Measurements from ENCODE around the gene IKBKG. TPM values are rescaled to one million over a fixed set of nuclear protein-coding genes. Genes with fewer than 3 reads are reported as not detected.
A peak's percentile ranks its signal among the peaks of the same experiment; 100 is the strongest.

The IKBKG gene
- total and polyA plus RNA-seq, 2 of the 8 experiments (the other 6 are each of a cell fraction or from before 2014, with no cell fraction given): 17.5 to 18.1 TPM

GRCh38 chrX:154534526-154535322, 12.7 kb upstream of the IKBKG start (continued):
- no peak for TF ChIP-seq KDM4A (IDR thresholded peaks at IDR 0.05; ENCODE audit: low read depth, low read length, severe bottlenecking)
- peak; percentile 98 to 99 for TF ChIP-seq RAD21 (IDR thresholded peaks at IDR 0.05 in 1 of 2, conservative IDR thresholded peaks at IDR 0.05 in 1 of 2; ENCODE audit: low read depth in 2 of 2, low read length in 2 of 2)
- 0 out of 2 replicates have a peak, but pooled peaks have one; percentile 32 for TF ChIP-seq YY1 (IDR thresholded peaks at IDR 0.05; ENCODE audit: low read depth, low read length)
- peak in 1 of 2 experiments; percentile 80; a peak in 2 of 4 replicates for TF ChIP-seq SIN3A (conservative IDR thresholded peaks at IDR 0.05 in 1 of 2, IDR thresholded peaks at IDR 0.05 in 1 of 2; ENCODE audit: low read depth in 1 of 2, low read length in 2 of 2)
- no peak for TF ChIP-seq SIRT6 (IDR thresholded peaks at IDR 0.05; ENCODE audit: low read length)
- TF ChIP-seq TAF7 (optimal IDR thresholded peaks at IDR 0.05; ENCODE audit: borderline replicate concordance, low read depth, low read length): peak; percentile 23
- TF ChIP-seq KDM5A (IDR thresholded peaks at IDR 0.05; ENCODE audit: low read length): no peak
- no peak for TF ChIP-seq RBBP5 (IDR thresholded peaks at IDR 0.05; ENCODE audit: borderline replicate concordance, low read depth, low read length)
- TF ChIP-seq CTCF (IDR thresholded peaks at IDR 0.05; ENCODE audit: control extremely low read depth in 1 of 3, insufficient read depth in 1 of 3, low read depth in 1 of 3, low read length in 3 of 3): peak in 2 of 3 experiments; percentile 96 to 100; a peak in 3 of 4 replicates

All from H1 (cell line).